Measurements from ENCODE around the gene DERA.
"Not testable (repeated sequence)": the region's sequence is repeated elsewhere in the genome, so short reads cannot be mapped to it uniquely, and the experiment has no call there.

The DERA gene

DNA sequence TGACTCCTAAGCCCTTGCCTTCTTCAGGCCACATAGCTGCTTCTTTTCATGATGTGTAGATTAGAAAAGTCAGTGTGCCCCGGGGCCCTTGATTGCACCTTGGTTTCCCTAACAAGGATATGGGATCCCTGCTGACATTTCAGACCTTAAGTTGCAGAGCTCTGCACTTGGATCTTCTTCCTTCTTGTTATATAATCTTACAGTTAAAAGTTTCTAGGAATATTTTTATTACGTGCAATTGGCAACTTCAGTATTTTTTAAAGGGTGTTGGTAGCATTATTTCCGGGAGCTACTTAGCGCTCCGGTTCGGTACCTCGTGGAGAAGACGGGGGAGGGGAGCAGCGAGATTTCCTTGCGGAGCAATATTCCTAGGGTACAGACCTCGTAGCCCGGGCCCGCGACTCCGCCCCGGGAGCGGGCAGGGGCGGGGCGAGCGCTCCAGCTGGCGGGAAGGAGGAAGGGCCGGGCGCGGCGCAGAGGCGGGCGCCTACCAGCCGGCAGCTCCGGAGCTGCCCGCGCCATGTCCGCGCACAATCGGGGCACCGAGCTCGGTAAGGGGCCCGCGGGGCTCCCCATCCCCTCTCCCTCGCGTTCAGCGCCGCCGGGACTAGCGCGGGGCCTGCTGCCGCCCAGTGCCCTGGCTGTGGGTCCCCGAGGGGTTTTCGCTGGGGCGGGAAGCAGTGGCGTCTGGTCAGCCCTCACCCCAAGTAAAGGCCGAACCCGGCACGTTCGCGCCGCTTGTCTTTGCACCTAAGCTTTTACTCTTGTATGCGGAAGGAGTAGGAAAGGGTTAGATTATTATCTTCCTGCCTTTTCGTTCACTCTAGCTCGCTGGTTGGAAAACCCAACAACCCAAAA, at the start of gene DERA:
Gene DERA, plus strand, starts transcription at position 469 of the 858 bp plus-strand sequence. Its CDS starts 52 bp downstream, at position 521.
- peak; percentile 18 for DNase-seq

DNA sequence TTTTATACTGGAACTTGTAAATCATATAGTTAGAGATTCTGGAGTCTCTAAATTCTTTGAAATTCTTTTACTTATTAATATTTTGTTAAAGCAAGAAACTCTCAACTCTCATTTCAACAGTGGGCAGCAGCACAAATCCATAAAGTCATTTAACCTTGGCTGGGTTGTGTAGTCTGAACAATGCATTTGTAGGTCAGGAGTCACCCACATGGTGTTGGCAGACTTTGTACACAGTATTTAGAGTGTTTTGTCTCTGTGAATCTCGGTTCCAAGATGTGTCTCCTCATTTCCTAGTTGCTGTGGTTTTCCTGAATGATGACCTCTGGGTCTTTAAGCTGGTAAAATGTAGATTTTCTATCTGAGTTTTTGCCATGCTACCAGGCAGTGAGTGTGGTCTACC, 49.7 kb upstream of the DERA start:
- DNase-seq: no peak

DNA sequence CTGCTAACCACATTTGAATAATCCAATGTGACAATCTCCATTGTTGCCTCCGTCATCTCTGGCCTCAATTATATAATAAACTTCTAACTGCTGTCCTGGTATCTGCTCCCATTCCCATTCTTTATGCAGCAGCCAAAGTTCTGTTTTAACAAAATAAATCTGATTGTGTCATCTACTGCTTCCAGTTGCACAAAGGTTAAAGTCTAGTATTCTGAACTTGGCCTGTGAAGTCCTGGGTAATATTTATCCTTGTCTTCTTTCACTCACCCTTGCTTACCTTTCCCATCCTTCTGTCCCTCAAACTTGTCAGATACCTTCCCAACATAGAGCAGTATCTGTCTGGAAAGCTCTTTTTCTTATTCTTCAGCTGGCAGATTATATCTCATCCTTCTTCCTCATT, 48.3 kb upstream of the DERA start:
- DNase-seq: no peak

DNA sequence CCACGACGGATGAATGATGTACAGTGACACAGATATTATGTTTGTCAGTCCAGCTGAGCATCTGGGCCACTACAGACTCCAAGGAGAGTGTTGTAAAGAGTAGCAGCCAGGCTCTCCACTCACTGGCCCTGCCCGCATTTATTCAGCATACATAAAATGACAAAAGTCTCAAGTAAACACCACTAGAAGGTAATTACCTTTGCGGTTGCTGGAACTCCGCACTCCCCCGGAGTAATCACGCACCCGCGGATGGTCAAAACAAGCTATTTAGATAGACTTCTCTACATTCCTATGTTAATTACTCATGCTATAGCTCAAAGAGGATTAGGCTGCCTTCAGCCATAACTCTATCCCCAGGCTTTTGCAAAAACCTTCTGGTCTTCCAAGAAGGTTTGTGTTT, 47.8 kb upstream of the DERA start:
- DNase-seq: no peak

DNA sequence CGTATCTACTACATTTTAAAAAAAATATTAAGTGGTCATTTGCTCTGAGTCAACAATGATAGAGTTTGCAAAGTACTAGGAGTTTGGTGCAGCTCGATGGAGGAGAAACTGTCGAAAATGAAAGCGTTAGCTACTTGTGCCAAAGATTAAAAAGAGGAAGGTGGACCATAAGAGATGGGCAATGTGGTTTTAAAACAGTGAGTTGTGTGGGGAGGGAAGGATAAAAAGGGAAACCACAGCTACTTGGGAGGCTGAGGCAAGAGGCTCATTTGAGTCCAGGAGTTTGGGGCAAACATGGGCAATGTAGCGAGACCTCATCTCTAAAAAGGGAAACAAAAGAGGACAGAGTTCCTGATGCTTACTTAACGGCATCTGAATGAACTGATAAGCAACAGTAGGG, 47.1 kb upstream of the DERA start:
- no peak for DNase-seq

DNA sequence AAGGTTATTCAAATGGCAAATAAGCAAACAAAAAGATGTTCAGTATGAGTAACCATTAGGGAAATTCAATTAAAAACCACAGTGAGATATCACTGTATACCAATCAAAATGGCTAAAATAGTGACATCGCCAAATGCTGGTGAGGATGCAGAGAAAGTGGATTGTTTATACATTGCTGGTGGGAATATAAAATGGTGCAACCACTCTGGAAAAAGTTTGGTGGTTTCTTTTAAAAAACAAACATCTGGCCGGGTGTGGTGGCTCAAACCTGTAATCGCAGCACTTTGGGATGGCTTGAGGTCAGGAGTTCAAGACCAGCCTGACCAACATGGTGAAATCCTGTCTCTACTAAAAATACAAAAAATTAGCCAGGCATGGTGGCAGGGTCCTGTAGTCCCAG, 42.9 kb upstream of the DERA start:
- DNase-seq: no peak

DNA sequence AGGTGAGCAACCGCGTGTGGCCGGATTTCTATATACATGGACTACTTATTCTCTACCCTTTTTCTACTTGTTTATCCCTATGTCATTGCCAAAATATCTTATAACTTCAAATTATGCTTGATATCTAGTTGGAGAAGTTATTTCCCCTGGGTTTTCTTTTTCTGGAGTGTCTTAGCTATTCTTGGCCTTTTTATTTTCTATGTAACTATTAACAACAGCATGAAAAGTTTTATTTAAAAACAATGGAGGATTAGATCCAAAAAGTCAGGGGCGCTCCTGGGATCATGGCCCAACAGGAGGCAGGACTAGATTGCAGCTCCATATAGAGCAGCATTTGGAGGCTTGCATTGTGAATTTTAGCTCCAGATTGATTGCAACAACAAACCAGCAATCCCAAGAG, 37.6 kb upstream of the DERA start:
- no peak for DNase-seq

DNA sequence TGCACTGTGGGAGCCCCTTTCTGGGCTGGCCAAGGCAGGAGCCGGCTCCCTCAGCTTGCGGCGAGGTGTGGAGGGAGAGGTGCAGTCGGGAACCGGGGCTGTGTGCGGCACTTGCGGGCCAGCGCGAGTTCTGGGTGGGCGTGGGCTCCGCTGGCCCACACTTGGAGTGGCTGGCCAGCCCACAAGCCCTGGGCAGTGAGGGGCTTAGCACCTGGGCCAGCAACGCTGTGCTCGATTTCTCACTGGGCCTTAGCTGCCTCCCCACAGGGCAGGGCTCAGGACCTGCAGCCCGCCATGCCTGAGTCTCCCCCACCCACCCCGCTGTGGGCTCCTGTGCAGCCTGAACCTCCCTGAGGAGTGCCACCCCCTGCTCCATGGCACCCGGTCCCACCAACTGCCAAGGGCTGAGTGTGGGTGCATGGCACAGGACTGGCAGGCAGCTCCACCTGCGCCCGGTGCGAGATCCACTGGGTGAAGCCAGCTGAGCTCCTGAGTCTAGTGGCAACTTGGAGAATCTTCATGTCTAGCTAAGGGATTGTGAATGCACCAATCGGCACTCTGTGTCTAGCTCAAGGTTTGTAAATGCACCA, 36.5 kb upstream of the DERA start:
- DNase-seq: not testable (repeated sequence)

DNA sequence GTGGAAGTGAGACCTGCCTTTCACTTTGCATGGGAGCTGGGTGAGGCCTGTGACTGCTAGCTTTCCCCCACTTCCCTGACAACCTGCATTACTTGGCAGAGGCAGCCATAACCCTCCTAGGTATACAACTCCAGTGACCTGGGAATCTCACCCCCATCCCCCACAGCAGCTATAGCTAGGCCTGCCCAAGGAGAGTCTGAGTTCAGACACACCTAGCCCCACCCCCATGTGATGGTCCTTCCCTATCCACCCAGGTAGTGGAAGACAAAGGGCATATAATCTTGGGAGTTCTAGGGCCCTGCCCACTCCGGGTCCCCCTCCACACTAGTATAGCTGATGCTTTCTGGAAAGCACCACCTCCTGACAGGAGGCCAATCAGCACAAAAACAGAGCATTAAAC, 35.3 kb upstream of the DERA start:
- DNase-seq: no peak

DNA sequence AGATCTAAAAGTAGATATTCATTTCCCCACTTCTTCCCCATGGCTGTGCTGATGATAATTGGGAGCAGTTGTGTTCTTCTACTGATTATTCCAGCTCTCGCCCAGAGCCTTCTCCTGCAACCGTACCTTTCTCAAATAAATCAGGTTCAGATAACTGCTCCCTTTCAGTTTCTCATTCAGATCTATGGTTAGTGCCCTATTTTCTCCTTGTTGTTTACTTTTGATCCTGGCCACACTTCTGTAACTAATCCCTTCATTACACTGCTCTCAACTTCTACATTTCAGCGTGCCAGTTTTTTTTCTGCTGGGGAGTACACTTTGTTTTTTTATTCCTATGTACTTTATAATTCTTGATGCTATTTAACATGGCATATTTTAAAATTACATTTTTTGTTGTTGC, 31.7 kb upstream of the DERA start:
- no peak for DNase-seq

DNA sequence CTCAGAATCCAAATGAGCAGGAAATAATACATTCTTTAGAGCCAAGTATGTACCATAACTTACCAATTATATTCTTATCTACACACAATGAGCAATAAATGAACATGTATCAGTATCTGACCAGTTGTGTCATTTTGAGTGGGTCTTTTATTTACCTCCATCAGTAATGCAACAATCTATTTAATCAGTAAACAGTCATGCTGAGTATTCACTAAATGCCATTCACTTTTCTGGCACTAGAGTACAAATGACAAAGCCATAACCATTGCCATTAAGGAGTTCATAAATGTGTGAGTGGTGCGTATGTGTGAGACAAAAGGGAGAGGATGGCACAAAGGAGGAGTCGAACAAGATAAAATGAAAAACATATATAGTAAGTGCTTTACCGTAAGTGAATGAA, 30.4 kb upstream of the DERA start:
- DNase-seq: no peak

DNA sequence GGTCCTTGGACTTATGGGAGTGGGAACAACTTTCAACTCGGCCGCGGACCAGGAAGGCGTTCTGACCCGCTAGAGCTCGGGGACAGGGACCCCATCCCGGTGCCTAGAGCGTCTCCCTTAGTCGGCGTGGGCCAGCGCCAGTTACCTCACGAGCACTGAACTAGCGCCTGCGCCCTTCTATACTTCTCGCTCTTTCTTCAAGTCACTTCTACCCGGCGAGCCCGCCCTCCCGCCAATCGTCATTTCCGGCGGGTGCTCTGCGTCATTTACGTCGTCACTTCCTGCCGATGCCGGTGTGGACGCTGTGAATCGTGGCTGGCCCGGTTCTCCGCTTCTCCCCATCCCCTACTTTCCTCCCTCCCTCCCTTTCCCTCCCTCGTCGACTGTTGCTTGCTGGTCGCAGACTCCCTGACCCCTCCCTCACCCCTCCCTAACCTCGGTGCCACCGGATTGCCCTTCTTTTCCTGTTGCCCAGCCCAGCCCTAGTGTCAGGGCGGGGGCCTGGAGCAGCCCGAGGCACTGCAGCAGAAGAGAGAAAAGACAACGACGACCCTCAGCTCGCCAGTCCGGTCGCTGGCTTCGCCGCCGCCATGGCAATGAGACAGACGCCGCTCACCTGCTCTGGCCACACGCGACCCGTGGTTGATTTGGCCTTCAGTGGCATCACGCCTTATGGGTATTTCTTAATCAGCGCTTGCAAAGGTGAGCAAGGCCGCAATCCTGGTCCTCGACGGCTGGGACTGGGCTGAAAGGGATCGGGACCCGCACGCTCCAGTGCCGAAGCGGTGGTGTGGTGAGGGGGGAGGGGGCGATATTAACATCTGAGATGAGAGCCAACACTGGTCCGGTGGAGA, 28.8 kb upstream of the DERA start, which contains the start of gene STRAP:
Gene STRAP, plus strand, starts transcription at position 270 of the 854 bp plus-strand sequence. Its CDS starts 321 bp downstream, at position 591.
- DNase-seq: peak; percentile 90

DNA sequence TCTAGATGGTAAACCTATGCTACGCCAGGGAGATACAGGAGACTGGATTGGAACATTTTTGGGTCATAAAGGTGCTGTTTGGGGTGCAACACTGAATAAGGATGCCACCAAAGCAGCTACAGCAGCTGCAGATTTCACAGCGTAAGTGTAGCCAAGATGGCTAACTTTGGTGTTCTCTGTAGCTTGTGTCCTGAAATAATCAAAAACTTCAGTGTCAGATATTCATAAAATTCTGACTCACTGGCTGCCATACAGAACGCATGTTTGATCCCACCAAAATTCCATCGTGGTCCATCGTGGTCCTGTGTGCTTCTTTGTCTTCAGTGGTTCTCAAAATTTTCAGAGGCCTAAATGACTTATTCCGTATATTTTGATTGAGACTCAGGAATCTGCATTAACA, 27.6 kb upstream of the DERA start:
- DNase-seq: no peak

DNA sequence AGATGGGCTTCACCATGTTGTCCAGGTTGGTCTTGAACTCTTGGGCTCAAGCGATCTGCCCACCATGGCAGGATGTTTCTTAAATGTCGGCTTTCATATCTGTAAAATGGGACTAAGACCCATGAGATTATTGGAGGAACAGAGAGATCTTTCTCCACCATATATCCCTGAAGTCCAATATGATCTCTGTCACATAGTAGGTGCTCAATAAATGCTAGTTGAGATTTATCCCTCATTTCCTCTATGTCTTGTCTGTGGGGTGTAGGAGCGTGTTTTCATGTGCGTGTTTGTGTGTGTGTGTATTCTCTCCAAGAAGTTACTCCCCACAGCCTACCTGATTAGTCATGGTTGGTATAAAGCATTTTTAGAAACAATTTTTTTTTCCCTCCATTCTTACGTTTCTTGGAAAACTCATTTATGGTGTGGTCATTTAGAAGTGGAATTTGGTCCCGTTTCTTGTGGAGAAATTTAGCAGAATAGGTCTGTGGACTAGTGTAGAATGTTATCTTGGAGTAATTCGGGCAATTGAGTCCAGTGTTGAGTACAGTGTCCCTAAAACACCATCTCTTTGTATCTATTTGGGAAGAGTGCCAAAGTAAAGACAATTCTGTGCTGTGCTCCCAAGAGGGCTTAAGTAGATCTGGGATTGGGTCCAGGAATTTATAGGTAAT, 24.6 kb upstream of the DERA start:
- DNase-seq: no peak

DNA sequence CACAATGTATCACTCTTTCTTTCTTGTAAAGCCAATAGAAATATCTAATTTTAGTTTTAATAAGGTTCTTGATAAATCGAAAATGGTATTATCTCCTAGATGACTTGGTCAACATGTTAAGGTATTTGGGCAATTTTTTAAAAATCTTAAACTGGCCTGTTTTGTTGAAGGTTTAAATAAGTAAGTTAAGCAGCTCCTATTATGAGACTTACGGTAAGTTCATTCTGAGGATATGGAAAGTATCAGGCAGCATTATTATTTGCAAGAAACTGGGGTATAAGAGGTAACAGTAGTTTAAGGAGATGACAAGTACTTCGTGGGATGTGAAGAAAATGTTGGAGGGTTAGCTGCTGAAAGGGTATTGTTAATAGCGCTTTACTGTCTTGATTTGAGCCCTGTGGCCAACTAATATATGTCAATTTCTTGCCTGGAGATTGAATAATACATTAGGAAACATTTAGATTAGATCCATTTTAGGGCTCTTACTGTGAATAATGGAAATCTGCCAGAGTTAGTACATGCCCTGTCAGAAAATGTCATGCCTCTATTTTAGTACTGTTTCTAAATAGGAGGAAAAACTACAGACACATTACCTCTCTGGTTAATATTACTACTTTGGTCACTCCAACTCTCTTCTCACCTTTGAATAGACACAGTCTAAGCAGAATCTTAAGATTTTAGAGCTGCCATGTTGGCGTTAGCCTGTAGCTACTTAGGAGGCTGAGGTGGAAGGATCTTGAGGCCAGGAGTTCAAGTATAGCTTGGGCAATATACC, 23.9 kb upstream of the DERA start:
- no peak for DNase-seq

DNA sequence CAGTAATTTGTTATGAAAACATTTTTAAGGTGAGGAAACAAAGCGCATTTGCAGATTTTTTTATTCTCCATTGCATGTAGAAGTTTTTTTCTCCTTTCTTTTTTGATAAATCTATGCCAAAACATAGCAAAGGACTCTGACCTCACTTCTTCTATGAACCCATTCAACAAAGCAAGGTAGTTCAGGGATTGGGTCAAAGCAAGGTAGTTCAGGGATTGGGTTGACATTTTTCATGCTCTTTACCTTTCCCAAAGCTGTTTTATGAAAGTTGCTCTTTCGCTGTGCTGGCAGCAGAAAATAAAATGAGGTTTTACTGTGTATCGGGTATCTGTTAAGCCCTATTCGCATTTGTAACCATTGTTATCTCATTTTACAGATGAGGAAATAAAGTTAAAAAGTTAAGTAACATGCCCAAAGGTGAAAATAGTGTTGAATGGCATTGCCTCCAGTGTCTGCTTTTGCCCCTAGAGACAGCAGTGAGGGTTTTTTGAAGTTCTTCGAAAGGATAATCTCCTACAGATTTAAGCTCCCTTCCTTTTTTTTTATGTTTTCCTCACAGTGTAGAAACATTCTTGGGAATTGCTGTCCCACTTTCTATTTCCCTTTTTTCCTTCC, 18.4 kb upstream of the DERA start:
- no peak for DNase-seq

DNA sequence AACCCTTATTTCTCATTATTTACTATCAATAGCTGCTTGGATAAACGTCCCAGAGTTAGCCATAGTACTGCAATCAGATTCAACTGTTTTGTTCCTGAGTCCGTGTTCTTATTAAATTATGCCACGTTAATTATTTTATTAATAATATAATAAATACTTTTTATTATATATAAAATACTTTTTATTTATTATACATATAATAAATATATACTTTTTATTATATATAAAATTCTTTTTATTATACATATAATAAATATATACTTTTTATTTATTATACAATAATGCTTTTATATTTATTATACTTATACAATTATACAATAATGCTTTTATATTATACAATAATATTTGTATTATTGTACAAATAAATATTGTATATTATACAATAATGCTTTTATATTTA, 17.9 kb upstream of the DERA start:
- DNase-seq: no peak

DNA sequence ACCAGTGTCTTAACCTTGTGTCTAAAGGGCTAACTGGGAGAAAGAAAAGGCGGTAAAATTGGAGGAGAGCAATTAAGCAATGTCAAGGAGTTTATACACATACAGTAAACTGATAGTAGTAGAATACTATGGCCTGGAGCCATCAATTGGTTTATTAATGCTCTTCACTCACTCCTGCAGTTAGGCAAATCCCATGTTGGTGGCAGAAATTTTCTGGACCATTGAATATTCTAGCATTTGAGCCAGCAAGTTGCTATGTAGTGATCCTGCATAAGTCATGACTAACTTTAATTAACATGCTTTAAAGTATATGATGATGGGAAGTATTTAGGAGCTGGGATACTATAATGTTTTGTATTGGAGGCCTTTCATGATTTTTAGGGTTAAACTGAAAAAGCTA, 14.3 kb upstream of the DERA start:
- no peak for DNase-seq

DNA sequence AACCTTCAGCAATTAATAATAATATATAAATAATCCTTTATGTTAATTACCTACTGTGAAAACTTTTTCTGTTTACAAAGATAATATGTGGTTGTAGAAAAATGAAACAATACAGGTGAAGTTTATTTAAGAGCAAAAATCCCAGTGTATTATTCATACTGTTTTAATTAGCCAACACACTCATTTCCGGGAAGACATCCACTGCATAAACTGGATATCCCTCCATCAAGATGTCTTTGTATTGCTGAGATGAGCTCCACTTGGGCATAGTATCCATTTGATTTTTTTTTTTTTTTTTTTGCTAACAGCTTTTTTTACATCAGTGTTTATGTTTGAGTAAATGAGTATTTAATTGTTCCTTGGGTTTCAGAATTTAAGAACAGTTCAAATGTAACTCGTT, 13.7 kb upstream of the DERA start:
- no peak for DNase-seq

DNA sequence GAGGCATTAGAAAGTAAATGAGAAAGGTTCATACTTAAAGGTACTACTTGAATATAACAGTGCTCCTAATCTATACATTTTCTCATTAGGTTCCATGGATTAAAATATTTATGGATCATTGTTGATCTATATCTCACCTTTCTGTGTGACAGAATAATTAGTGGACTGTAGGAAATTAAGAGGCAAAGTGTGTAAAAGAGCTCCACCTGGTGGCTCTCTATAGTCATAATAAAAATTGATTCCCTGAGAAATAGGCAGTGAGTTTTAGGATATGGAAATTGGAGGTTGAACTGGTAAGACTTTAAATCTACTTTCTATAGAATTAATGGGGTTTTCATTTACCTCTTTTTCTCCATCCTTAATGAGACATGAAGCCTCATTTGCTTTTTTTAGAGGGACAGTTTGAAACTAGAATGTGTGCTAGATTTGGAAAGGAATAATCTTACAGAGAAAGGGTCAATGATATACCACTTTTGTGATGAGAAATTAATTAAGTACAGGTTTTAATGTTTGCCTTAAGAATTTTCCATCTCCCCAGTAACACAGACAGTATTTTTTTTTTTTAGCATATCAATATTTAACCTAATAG, 11.8 kb upstream of the DERA start:
- no peak for DNase-seq

DNA sequence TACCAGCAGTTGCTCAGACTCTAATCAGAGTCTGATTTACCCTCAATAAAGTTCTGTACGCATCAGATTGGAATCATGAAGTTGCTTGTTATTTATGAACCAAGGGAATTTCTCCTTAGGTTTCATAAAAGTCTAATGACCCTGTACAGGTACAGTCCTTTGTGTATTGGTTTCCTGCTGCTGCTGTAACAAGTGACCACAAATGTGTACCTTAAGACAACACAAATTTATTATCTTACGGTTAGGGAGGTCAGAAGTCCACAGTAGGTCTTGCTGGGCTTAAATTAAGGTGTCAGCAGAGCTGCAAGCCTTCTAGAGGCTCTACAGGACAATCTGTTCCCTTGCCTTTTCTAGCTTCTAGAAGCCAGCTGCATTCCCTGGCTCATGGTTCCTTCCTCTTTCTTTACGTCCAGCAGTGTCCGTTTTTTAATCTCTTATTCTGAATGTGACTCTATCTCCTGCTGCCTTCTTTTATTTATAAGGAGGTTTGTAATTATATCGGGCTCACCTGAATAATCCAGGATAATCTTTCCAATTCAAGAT, 6.7 kb upstream of the DERA start:
- no peak for DNase-seq
